Dedifferentiated amniotic fluid mesenchymal stem cell (primary cell): ENCODE data around the gene CD86.

Source experiments
- DNase-seq: peaks from one replicate; pipeline ENCODE4 v3.0.0-alpha.2; 2016; ENCODE audit errors: extremely low spot score

CD86 gene

DNA sequence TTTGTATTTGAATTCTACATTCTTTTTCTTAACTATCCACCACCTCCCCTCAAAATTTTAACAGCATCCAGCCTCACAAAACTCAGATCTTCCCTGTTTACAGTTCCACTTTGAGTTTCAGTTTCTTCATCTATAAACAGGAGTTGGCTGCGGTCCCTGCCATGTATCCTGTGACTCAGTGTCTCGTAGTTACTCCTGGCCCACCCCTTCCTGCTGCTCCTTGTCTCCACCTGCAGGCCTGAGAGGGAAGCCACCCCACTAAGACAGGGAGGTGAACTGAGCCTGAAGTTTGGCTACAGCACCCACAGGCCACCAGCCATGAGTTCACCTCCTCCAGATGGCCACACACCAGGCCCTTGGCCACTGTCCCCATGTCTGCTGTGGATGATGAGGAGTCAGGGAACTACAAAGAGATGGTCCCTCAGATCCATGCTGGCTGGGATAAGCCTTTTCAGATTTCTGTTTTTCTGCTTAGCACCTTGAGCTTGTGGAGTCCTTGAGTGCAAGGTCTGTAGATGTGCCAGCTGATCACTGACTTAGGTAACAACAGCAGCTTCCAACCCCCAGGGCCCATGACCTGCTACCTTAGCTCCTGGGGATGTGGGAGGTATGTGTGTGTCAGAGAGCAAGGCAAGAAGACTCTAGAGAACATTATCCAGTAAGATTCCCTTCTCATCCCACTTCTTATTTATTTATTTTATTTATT lies 37.5 kb downstream of the CD86 start:
- no peak for DNase-seq

GRCh38 chr3:122094125-122094524 lies 39.0 kb downstream of the CD86 start:
- no peak for DNase-seq

DNA sequence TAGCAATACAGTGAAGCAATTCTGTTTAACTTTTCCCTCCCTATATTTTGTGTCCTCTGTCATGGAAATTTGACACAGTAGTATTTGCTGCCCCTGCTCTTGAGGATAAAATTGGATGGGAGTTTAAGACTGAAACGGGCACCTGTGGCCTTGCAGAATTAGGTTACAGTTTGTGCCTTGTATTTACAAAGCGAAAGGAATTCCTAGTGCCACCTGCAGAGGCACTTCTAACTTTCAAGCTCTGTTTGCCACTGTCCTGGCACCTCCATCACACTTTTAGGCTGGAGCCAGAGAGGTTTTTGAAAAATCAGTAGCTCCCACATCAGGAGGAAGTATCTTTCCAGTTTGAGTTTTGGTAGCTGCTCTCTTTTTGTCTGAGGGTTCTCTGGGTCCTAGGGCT lies 39.5 kb downstream of the CD86 start:
- DNase-seq, result no peak

GRCh38 chr3:122097141-122097540 lies 42.0 kb downstream of the CD86 start:
- DNase-seq, result no peak

GRCh38 chr3:122098611-122099010 lies 43.4 kb downstream of the CD86 start:
- DNase-seq, result no peak

DNA sequence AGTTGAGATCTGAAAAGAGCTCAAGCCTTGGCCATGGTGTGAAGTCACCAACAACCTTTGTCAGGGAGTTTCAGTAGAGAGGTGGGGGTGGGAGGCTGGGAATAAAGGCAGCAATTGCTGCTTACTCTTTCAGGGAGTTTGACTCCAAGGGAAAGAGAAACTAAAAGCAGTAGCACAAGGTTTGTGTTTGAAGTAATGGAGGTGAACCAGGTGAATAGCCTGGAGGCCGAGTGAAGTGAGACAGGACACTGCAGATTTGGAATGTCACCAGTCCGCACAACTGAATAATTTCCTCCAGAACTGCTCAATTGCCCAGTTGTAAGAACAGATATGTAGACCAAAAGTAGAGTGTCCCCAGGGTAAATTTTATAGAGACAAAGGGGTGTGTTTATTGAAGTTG lies 44.1 kb downstream of the CD86 start:
- no peak for DNase-seq

- DNase-seq, result no peak
Observed at GRCh38 chr3:122100083-122100482, 44.9 kb downstream of the CD86 start.

DNA sequence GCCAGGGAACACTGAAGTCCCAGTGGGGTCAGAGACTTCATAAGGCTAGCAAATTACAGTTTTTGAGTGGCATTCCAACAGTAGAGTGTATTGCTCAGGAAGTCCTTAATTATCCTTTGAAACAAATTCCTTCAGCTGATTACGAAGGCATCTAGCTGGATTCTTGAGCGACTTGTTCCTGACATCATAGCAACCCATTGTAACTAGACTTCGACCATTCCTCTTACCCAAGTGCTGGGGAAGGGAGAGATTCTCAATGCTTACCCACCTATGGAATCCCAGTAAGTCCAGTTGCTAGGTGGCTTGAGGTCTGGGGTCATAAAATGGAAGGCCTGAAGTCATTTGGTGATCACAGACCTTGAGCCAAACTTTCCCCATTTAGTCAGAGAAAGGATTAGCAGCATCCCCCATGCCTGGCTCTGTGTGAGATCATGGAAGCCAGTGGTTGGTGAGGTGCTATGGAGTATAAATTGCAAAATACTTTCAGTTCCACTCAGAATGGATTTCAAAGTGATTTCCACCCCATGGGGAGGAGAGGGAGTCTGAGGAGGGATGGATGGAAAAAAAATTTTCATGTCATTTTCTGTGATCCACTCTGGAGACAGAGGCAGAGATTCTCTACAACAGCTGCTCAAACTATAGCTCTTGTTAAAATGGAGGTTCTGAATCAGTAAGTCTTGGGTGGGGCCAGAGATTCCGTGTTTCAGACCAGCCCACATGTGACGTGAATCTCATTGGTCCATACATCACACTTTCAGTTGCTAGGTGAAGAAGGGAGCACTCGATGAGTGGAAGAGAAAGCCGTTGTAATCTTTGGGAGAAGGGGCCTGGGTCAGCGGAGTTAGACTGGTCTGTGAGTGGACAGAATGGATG lies 45.7 kb downstream of the CD86 start:
- no peak for DNase-seq

GRCh38 chr3:122101646-122102045 lies 46.5 kb downstream of the CD86 start:
- DNase-seq, result peak; percentile 23

GRCh38 chr3:122102191-122102935 lies 47.2 kb downstream of the CD86 start:
- no peak for DNase-seq

- no peak for DNase-seq
Observed at GRCh38 chr3:122103821-122104514, 48.8 kb downstream of the CD86 start.

GRCh38 chr3:122104515-122105194 lies 49.5 kb downstream of the CD86 start:
- DNase-seq, result no peak

DNA sequence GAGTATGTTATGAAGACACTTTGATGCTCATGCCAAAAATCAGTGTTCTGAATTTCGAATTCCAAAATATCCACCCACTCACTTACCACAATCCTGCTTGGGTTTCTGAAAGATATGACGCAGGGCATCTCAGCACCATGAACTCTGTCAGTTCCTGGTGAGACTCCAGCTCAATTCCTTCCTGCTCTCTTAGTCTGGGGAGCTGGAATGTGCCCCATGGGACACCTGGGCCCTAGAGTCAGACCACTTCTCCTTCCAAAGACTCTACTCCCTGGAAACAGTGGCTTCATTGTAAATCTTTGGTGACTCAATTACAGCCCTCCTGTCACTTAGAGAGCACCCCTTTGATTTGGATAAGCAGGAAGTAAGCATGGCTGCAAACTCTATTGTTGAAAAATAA lies 50.5 kb downstream of the CD86 start:
- no peak for DNase-seq

DNA sequence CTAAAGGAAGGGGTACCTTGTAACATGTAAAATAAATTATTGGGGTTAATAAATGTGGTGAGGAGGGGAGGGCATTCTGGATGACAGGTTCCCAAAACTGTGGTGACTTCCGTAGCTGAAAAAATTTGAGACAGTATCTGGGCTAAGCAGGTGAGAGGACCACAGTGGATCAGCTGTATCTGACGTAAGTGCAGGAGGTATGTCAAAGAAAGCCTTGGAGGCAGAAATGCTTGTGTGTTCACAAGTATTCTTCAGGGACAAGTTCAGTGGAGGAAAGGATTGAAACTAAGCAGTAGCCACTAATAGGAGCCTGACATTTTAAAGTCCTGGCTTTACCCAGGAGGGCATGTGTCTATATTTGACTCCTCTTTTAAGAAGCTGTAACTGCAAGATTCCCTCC lies 52.0 kb downstream of the CD86 start:
- DNase-seq, result no peak

- no peak for DNase-seq
Observed at GRCh38 chr3:122111974-122112373, 56.8 kb downstream of the CD86 start.

DNA sequence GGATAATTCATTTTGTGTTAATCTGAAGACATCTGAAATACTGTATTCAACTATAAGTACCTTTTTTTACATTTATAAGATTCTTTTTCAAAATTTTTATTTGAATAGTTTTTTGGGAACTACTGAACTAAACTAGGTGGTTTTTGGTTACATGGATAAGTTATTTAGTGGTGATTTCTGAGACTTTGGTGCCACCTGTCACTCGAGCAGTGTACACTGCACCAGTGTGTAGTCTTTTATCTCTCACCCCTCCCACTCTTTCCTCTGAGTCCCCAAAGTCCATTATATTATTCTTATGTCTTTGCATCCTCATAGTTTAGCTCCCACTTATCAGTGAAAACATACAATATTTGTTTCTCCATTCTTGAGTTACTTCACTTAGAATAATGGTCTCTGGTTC lies 57.6 kb downstream of the CD86 start:
- DNase-seq, result no peak

DNA sequence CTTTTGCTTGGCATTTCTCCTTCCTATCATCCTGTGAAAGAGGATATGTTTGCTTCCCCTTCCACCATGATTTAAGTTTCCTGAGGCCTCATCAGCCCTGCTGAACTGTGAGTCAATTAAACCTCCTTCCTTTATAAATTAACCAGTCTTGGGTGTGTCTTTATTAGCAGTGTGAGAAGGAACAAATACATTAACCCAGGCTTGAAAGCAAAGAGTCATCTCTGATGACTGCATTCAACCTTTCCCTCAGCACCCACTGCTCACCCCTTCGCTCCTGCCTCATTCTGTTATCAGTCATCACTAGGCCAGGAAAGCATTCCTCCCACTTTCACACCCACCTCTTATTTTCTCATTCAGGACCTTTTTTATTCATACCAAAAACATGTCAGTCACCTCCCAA lies 68.7 kb downstream of the CD86 start:
- no peak for DNase-seq

DNA sequence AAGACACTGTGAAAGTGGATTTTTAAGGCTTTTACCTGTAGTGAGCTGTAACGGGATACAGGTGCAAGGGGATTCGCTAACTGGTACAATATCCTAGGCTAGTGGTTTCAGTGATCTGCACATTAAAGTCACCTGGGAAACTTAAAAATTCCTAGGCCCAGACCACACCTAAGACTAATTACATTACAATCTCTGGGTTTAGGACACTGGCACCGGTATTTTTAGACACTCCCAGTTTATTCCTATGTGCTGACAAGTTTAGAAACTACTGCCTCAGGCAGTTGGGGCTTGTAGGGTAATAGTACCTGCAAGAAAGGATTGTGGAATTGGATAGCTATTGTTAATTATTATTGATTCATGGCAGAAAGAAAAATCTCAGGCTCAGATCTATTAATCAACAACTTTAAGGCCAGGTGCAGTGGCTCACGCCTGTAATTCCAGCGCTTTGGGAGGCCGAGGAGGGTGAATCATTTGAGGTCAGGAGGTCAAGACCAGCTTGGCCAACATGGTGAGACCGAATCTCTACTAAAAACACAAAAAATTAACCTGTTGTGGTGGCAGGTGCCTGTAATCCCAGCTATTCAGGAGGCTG lies 77.9 kb downstream of the CD86 start:
- no peak for DNase-seq

DNA sequence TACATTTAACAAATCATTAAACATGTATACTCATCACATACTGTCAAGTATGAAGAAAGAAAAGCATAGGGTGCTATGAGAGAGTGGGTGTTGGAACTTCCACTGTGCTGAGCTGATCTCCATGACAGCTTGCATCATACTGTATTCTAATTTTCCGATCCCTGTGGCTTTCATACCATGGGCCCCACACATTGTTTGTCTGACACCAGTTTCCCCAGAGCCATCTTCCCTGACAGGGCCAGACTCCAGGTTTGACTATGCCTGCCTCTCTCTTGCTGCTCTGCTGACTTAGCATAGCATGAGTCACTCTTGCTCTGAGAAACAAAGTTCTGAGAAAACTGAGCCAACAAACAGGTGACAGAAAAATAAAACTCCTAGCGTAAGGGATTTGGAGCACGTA lies 91.3 kb downstream of the CD86 start:
- no peak for DNase-seq

DNA sequence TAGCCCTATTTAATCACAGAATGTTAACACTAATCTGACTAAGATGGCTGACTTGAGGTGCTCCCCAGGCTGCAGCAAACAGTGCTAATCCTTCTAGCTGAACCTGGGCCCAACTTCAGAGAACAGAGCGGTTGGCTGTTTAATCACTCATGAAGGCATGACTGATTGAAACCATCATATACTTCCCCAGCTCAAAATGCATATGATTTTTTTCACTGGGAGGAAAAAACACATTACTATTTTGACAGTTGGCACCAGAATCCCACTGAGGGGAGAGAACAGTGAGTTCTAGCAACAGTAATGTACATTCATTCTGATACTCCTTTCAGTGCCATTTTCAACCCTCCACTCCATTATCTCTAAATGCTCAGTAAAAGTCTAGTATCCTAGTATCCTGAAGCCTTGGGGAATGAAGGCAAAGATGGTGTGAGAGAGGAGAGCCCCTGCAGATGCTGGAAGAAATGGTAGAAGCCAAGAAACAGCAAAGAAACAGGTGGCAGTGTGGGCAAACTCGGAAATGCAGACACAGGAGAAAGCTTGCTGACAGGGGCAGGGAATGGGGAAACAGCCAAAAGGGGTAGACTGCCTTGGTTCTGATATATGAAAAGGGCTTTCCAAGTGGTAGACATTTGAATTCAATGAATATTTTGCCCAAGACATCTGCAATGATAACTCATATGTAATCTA lies 93.9 kb downstream of the CD86 start:
- DNase-seq, result no peak
